GM21723 (cell line): ENCODE data around the gene DNMT3A.
A peak's percentile ranks its signal among the peaks of the same experiment; 100 is the strongest.

Source experiments
- ATAC-seq: cut with Tn5 transposase; IDR thresholded peaks from one replicate; pipeline ENCODE4 v1.9.1; 2021; ENCODE audit warnings: mild to moderate bottlenecking, moderate library complexity; ENCODE audit not compliant: unreplicated experiment

Gene DNMT3A

DNA sequence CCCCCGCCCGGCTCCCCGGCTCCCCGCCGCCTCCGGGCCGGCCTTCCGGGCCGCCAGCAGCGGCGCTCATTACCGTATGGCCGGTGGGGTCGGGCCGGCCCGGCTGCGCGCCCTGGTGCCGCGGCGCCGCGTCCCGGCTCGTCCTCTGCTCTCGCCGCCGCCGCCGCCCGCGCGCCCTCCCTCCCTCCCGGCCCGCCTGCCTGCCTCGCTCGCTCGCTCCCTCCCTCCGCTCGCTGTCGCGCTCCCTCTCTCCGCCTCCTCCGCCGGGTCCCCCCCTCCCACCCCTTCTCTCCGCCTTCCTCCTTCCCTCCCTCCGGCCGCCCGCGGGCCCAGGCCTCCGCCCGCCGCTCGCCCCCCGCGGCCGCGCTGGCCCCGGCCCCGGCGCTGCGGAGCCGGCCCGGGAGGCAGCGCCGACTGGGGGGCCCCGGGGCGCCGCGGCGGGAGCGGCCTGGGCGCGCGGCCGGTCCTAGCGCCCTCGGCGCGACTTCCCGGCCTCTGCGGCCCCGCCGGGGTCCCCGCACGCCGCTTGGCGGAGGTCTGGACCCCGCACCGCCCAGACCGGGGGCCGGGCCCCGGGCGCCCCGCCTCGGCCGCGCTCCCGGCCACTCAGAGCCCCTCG, at the start of gene DNMT3A:
TSS of gene DNMT3A (minus strand) at position 173 of the 619 bp plus-strand sequence. CDS start 27,941 bp downstream, outside the sequence.
- peak; percentile 34 for ATAC-seq

DNA sequence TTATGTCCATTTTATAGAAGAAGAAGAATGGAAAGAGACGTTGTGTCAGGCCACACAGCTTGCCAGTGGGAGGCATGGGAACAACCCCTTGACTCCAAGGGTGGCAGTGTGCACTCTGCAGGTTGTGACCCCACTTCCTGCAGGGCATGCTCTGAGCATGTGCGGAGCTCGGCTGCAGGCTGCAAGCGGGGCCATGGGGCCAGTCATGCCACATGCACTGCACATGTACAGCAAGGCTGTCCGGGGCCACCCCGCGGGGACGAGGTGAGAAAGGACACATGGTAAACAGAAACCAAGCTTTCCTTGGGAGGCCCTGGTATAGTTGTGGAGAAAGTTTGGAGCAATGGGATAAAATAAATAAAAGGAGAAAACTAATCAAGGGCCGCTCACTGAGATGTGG, 47.4 kb upstream of the DNMT3A start:
- no peak for ATAC-seq

DNA sequence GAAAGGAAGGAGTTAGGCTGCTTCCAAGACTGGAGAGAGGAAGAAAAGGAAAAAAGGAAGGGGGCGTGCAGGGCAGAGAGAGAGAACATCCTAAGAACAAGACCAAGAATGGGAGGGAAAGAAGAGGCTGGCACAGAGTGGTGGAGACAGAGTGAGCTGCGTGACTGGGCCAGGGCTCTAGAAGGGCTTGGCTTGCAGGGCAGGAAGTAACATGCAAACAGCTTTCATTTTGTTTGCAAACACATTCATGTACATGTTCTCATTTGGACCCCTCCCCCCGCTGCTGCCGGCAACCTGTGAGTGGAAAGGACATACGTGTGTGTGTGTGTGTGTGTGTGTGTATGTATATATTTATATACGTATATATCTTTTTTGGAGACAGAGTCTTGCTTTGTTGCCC, 46.8 kb upstream of the DNMT3A start:
- no peak for ATAC-seq

DNA sequence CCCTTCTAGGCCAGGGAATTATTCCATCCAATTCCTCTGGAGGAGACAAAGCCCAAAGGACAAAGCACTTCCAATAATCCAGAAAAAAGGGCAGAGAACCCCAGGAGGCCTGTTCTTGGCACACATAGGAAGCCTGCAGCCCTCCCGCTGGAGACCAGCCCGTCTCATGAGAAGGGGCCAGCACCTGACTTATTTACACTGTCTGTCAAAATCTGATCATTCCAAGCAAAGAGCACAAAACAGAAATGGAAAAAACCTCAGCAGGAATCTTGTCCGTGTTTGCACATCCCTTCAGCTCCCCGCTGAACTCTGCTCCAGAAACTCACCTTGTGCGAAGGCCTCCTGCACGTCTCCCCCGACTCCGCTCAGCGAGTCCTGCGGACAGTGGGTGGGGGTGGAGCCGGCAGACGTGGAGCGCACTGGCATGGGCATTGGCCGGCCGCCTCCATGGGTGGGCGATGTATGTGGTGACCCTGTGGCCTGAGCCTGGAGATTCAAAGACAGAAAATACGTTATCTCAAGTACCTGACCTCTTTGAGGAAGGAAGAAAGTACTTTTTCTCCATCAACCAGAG, 46.2 kb upstream of the DNMT3A start:
- ATAC-seq, result no peak

DNA sequence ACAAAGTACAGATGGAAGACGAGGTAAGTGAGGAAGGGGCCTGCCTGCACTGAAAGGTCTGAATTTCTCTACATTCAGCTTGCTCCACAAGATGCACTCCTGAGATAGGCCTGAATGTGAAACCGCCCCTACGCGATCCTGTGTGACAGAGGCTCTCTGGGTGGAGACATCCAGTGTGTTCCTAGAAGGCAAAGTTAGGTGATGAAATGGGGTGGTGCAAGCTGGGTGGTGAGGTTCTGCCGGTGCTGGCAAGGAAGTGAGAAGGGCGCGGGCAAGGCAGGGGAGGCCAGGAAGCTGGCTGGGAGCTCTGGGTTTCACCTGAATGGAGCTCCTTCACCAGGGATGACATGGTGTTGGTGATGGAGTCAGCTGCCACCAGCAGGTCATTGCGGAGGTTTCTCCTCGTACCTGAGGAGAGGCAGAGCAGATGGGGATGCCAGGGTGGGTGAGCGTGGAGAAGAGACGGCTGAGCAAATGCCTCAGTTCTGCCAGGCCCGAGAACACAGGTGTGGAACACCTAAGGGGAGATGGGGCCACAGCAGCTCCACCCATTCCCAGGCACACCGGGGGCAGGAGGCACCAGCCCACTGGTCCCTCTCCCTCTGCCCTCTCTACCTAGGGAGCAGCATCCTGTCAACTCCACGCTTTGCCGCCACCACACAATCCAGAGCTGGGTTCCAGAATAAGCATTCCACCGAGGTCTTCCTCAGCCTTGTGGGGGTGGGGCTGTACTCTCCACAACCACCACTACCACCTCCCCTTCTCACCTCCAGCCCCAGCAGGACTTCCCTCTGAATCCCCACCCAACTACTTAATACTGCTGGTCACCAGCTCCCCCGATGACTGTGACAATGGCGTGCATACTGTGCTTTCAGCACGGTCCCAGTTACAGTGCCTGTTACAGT, 45.5 kb upstream of the DNMT3A start:
- ATAC-seq, result no peak

DNA sequence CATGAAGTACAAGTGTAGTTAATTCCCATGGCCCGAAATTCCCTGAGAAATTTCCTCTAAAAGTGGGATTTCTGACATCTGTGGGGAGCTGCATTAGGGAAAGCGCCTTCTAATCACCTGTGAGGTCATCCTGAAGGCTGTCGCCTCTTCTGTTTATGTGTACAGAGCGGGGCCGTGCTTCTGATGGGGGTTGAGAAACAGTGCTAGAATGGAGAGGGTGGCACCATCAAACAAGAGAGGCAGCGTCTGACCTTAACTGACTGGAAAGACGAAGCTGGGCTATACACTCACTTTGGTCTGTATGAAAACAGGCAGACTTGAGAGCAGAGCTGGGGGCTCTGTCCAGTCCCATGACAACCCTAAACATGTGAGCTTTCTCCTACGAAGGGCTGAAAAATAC, 44.2 kb upstream of the DNMT3A start:
- ATAC-seq, result no peak

DNA sequence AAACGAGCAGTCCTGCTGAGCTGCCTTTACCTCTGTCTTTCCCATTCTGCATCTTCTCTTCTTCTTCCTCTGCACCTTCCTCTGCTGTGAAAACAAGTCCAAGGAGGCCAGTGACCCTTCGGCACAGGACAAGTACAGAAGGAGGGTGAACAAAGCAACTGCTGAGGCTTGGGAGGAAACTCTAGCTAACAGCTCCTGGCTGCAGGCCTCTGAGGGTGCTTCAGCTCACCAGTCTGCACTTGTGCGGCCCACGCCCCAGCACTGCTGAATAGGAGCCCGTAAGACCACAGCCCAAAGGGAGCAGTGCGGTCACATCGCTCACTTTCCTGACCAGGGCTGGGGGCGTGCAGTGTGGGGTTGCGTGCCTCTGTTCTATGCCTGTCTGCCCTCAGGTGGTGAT, 42.1 kb upstream of the DNMT3A start:
- no peak for ATAC-seq

DNA sequence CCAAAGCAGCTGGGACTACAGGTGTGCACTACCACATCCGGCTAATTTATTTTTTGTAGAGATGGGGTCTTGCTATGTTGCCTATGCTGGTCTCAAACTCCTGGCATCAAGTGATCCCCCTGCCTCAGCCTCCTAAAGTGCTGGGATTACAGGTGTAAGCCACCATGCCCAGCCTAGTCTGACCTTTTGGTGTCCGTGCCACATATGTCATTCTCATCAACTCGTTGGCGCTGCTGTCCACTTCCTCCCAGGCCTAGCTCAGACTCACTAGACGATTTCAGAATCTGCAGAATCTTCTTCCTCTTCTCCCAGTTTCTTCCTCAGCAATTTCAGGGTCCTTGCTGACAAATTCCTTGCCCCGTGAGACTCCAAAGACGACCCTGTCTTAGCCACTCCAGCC, 39.8 kb upstream of the DNMT3A start:
- ATAC-seq, result no peak

DNA sequence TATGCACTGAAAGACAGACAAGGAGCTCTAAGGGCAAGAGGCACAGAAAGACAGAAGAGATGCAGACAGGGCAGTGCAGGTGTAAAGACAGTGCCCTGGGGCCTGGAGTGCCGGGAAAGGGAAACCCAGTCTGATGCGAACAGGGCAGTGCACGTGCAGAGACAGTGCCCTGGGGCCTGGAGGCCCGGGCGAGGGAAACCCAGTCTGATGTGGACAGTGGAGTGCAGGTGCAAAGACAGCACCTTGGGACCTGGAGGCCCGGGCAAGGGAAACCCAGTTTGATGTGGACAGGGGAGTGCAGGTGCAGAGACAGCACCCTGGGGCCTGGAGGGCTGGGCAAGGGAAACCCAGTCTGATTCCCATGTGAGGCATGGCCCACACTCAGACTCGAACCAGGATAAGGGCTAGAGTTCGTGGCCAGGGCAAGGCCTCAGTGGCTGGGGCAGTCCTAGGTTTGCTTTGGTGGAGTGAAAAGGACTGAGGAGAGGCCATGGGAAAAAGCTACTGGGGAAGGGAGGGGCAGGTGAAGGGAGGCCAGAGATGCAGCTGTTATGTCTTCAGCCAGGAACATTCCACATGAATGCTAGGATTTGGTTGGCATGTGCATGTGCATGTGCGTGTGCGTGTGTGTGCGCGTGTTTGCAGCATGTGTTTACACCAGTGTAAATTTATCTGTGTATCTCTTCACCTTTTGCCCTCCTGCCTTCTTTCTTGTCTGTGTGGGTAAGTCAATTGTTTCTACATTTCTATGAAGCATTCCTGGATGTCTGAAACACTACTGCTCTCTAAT, 39.1 kb upstream of the DNMT3A start:
- no peak for ATAC-seq

DNA sequence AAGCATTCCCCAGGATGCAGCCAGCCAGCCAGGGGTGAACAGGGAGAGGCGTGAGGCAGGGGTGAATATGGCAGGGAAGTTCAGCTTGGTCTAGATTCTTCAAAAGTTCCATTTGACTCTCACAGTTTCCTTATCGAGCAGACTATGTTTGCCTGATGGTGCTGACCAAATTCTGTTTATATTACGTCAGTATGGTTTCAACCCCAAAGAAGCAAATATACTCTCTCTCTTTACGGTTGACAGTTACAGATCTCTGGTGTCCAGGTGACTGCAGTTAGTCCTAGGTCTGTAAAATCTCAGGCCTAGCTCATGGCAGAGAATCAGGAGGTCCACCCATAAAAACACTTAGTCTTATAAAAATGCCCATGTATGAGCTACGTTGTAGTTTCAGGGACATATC, 38.3 kb upstream of the DNMT3A start:
- ATAC-seq, result no peak

DNA sequence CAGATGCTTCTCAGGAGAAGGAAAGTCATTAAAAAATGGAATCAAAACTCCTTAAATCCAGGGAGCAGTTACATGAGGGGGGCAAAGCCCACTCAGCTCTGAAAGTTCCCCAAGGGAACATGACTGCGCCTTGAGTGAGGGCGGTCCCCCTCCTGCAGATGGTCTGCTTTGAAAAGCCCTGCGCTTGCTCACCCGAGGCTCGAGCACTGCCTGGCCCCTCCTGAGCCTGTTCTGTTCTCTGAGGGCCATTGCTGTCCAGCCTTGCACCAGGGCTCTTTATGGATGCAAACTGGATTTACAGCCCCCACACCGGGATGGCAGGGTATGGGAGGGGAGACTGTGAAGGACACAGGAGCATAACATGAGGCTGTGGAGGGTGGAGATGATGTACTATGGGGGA, 37.8 kb upstream of the DNMT3A start:
- ATAC-seq, result no peak

DNA sequence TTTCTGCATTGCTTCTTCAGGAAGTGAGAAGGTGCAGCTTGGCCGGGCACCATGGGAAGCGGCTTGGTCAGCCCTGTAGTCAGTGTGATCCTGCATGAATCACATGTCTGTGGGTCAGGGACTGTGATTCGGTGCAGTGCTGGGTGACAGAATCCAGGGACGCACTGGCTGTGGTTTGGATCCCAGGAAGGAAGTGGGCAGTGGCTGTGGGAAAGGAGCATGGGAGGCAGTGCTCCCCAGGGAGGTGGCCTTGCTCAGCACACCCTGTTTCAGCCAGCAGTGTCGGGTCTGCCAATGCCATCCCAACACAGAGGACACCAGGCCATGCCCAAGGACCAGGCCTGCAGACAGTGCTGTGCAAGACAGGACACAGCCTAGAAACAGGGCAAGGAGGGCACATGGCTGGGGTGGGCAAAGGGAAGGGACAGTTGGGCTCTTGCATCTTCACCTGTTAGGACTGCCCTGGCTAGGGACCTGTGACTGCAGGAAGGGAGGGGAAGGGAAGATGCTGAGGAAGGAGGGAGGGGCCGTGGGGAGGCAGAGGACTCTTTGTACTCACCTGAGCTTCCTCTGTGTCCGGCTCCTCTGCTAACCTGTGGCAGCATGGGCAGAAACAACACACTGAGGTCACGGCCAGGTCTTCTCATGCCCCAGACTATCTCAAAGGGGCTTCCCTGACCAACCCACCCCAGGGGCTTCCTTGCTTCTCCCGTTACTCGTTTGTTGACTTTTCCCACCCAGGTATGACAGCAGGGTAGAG, 37.2 kb upstream of the DNMT3A start:
- no peak for ATAC-seq

DNA sequence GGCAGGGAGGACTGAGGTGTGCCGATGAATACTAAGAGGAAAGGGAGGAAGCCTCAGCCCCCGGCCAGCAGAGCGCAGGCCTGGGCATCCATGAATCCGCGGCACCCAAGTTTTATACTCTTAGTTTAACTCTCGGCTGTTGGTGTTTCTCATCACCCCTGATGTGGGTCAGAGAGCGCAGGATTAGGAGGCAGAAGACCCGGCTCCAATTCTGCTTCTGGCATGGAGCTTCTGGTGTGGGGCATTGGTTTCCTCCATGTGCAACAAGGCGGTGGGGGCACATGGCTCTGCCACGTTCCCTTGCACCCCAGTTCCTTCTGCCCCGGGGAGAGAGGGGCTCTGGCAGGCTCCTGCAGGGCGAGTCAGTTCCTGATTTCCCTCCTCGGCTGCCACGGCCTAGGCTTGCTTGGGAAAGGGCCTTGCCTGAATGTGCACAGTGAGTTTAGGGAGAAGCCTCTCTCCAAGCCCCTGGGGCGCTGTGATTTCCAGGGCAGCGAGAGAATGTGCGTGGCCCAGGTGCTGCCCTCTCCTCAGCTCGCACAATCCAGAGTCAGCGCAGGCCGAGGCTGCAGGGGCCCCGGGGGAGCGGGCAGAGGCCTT, 36.2 kb upstream of the DNMT3A start:
- no peak for ATAC-seq

DNA sequence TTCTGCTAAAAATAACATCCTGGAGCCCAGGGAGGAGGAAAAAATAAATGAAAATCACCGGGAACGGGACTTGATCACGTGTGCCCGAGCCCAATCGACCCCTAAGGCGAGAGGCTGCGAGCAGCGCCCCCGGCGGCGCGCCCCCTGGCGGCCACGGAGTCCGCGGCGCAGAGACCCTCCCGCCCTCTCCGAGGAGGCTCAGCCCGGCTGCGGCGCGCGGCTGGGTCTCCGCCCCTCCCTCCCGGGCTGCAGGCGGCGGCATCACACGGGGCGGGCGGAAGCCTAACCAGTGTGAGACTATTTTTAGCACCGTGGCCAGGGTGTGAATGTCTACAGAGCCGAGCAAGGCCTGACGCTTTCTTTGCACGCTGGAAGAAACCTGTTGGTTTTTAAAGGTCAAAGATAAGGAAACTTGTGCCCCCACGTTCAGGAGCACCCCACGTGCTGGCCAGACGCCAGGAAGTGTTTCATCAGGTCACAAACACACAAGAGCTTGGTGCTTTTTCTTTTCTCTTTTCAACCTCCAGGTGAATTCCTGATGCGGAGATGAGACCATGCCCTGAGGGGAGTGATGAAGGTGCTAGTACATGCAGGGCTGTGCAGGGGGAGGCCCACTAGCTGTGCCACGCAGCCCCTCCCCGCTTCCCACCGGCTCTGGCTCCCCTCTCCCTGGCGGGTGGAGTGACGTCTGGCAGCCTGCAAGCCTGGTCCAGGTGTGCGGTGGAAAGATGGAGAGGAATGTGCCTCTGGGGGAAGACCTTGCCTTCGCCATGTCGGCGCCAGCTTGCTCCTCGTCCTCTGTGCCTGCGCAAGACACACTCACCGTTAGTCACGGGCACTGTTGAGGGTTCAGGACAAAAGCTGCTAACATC, 35.3 kb upstream of the DNMT3A start:
- peak; percentile 93 for ATAC-seq

DNA sequence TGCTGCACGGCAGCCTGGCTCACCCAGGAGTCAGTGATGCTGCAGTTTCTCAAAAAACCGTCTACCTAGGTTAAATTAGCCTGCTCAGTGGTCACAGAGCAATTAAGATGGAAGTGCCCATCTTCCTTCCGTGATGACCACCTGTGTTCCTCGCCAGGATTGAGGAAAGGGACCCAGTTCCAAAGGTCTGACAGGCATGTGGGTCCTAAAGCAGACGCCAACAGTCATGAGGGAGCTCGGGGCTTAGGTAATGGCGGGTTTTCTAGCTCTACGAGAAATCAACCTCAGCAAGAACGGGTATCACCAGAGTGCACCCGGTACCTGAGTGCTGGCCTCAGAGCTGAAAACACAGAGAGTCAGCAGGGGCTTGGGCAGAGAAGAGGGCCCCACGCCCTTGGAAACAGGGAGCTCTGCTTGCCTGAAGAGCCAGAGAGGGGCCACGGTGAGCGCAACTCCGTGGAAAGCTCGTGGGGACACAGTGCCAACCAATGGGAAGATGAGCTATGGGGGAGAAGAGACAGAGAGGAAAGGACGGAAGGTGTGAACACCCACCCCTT, 34.3 kb upstream of the DNMT3A start:
- ATAC-seq, result no peak

DNA sequence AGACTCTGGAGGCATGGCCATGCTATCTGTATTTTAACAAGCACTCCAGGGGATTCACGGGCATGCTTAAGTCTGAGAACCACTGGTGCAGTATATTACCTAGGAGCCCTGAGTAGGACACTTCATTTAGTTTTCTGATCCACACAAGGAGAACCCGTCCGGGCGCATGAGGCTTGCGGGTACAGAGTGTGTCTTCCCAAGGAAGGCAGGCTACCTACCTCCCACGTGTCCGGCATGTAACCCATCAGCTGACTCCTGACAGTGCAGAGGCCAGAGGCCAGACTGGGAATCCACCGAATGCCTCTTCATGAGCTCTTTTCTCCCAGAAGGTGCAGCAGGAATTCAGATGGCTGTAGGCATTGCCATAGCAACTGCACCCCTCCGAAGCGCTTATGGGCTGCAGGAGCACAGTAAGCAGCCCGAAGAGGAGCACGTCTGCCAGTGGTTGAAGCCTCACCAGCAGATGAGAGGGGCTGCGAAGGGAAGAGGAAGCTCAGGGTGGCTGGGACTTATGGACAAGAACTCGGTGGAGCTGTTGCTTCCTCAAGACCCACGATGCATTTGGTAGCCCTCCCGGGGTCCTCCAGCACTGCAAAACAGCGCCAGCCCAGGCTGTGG, 33.8 kb upstream of the DNMT3A start:
- ATAC-seq, result no peak

DNA sequence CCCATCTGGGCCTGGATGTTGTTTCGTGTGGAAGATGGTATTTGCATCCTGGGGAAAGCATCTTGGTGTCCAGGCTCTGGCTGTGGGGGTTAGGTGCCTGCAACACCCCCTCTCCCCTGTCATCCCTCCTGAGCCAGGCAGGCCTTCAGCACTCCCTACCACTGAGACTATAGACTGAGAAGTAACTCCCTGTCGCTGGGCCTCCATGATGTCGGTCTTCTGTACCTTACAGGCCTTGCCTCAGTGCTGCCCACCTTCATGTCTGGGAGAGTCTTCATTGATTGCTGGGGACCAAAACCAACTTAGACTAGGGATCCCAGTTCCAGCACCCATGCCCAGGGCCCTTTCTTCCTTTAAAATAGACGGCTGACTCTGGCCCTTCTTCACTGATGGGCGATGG, 33.1 kb upstream of the DNMT3A start:
- ATAC-seq, result no peak

DNA sequence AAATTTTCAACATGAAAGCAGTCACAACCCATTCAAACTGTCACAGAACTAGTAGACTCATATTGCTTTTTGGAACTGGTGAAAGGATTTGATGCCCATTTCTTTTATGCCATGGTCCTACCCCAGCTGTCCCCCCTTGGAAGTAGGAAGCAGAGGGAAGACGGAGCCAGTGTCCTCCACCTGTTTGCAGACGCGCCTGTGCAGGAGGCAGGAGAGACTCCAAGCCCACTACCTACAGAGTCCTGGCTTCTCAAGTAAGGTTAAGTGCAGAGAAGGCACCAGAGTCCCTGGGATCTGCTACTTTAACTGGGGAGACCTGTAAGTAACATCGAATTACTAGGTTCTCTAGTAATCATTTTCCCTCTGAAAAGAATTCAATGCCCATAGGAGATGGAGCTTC, 32.7 kb upstream of the DNMT3A start:
- no peak for ATAC-seq
